IMR-90 (cell line): Measurements from ENCODE around the gene RPS6KA2.

Experiments used
- BHLHE40 ChIP-seq: fragments of 150-350 bp; IDR thresholded peaks from 2 replicates; pipeline ENCODE4 v1.6.1; 2016; ENCODE audit warnings: mild to moderate bottlenecking, low read depth, low read length
- MXI1 ChIP-seq: IDR thresholded peaks from 2 replicates; pipeline ENCODE4 v1.6.1; 2012; ENCODE audit warnings: low read depth, mild to moderate bottlenecking, low read length, moderate library complexity, borderline replicate concordance
- POLR2A ChIP-seq: IDR thresholded peaks from 2 replicates; pipeline ENCODE4 v1.6.1; 2012; ENCODE audit warnings: mild to moderate bottlenecking, low read depth, low read length
- RAD21 ChIP-seq: IDR thresholded peaks from 2 replicates; pipeline ENCODE4 v1.6.1; 2012; ENCODE audit warnings: low read length, improper control_type of control experiment
- RCOR1 ChIP-seq: IDR thresholded peaks from 2 replicates; pipeline ENCODE4 v1.6.1; 2012; ENCODE audit warnings: mild to moderate bottlenecking, low read length, improper control_type of control experiment; ENCODE audit not compliant: insufficient replicate concordance
- RFX5 ChIP-seq: IDR thresholded peaks from 2 replicates; pipeline ENCODE4 v1.8.0; 2012; ENCODE audit warnings: low read depth, mild to moderate bottlenecking, low read length, moderate library complexity
- SMC3 ChIP-seq: fragments of 150-350 bp; IDR thresholded peaks from 2 replicates; pipeline ENCODE4 v1.6.1; 2016; ENCODE audit warnings: low read depth, mild to moderate bottlenecking, antibody characterized with exemption, low read length, moderate library complexity
- TF ChIP-seq, protein P1 (sequence below): conservative IDR thresholded peaks from 2 replicates; pipeline ENCODE4 v1.5.1; 2012; ENCODE audit warnings: mild to moderate bottlenecking, low read depth, low read length, improper control_type of control experiment
- TF ChIP-seq, protein P2 (sequence below): fragments of 150-350 bp; IDR thresholded peaks from 2 replicates; pipeline ENCODE4 v1.6.1; 2016; ENCODE audit warnings: low read depth, mild to moderate bottlenecking, low read length, moderate library complexity, borderline replicate concordance

DNA sequence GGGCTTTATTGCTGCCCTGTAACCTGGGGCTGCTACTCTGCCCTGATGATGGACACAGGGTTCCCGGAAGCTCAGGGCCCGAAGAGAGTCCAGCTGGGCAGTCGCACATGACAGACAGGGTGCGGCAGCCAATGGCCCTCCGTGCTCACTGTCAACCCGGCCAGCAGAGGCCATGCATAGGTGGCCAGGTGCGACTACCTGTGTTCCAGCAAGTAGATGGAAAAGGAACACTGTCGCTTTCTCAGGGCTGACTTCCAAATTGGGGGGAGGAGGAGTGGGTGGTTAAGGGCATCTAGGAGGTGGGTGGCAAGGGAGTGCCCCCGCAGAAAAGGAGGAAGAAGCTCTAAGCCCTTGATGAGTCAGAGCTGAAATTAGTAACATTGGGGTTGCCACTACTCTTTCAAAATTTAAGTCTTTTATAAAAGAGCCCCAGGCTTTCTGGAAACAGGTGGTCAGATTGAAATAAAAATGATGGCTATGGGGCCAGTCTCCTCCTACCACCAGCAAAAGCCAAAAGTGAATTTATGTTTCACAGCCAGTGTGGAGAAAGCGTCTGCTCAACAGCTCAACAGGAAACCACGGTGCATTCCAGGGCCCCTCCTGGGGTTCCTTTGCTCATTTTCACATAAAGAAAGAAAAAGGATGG is 38.2 kb downstream of the RPS6KA2 start:
- TF ChIP-seq, protein P1, sequence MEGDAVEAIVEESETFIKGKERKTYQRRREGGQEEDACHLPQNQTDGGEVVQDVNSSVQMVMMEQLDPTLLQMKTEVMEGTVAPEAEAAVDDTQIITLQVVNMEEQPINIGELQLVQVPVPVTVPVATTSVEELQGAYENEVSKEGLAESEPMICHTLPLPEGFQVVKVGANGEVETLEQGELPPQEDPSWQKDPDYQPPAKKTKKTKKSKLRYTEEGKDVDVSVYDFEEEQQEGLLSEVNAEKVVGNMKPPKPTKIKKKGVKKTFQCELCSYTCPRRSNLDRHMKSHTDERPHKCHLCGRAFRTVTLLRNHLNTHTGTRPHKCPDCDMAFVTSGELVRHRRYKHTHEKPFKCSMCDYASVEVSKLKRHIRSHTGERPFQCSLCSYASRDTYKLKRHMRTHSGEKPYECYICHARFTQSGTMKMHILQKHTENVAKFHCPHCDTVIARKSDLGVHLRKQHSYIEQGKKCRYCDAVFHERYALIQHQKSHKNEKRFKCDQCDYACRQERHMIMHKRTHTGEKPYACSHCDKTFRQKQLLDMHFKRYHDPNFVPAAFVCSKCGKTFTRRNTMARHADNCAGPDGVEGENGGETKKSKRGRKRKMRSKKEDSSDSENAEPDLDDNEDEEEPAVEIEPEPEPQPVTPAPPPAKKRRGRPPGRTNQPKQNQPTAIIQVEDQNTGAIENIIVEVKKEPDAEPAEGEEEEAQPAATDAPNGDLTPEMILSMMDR, result no peak
- TF ChIP-seq POLR2A, result no peak
- no peak for TF ChIP-seq MXI1
- no peak for TF ChIP-seq BHLHE40
- TF ChIP-seq, protein P2, sequence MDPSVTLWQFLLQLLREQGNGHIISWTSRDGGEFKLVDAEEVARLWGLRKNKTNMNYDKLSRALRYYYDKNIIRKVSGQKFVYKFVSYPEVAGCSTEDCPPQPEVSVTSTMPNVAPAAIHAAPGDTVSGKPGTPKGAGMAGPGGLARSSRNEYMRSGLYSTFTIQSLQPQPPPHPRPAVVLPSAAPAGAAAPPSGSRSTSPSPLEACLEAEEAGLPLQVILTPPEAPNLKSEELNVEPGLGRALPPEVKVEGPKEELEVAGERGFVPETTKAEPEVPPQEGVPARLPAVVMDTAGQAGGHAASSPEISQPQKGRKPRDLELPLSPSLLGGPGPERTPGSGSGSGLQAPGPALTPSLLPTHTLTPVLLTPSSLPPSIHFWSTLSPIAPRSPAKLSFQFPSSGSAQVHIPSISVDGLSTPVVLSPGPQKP, result no peak
- TF ChIP-seq RCOR1, result no peak
- no peak for TF ChIP-seq RAD21
- no peak for TF ChIP-seq SMC3
- TF ChIP-seq RFX5, result no peak
